MM.1S (cell line): ENCODE measurements around the gene GPX4.

Source experiments
- DNase-seq: peaks from one replicate; pipeline ENCODE4 v3.0.0-alpha.2; 2015
- H2AFZ ChIP-seq: fragments of 300-600 bp; sonication (generic); 2 replicates; pipeline ENCODE4 v1.6.0; 2016; ENCODE audit warnings: antibody characterized with exemption, low read length
- H3F3A ChIP-seq: fragments of 300-600 bp; sonication (generic); 2 replicates; pipeline ENCODE4 v1.6.1; 2016; ENCODE audit warnings: mild to moderate bottlenecking, antibody characterized with exemption, low read length, moderate library complexity, mixed read lengths; ENCODE audit not compliant: insufficient read depth
- H3K27ac ChIP-seq: fragments of 300-600 bp; sonication (generic); 2 replicates; pipeline ENCODE4 v1.5.1; 2016; ENCODE audit warnings: mild to moderate bottlenecking, low read length
- H3K27me3 ChIP-seq: fragments of 300-600 bp; sonication (generic); replicated peaks from 2 replicates; pipeline ENCODE4 v1.6.0; 2016; ENCODE audit warnings: low read length; ENCODE audit not compliant: insufficient read depth
- H3K36me3 ChIP-seq: fragments of 300-600 bp; sonication (generic); replicated peaks from 2 replicates; pipeline ENCODE4 v1.6.1; 2016; ENCODE audit warnings: mild to moderate bottlenecking, low read length, mixed read lengths; ENCODE audit not compliant: insufficient read depth
- H3K4me1 ChIP-seq: fragments of 300-600 bp; sonication (generic); 2 replicates; pipeline ENCODE4 v1.6.1; 2016; ENCODE audit warnings: low read length, mixed read lengths
- H3K4me2 ChIP-seq: fragments of 300-600 bp; sonication (generic); 2 replicates; pipeline ENCODE4 v1.6.0; 2016; ENCODE audit warnings: low read depth, low read length
- H3K4me3 ChIP-seq: fragments of 300-600 bp; sonication (generic); 2 replicates; pipeline ENCODE4 v1.5.1; 2016; ENCODE audit warnings: low read length, mixed read lengths
- H3K79me2 ChIP-seq: fragments of 300-600 bp; sonication (generic); 2 replicates; pipeline ENCODE4 v1.6.1; 2016; ENCODE audit warnings: mixed run types, low read length, mixed read lengths
- H3K9ac ChIP-seq: fragments of 300-600 bp; sonication (generic); 2 replicates; pipeline ENCODE4 v1.6.1; 2016; ENCODE audit warnings: low read length, mixed read lengths
- H3K9me2 ChIP-seq: fragments of 300-600 bp; sonication (generic); replicated peaks from 2 replicates; pipeline ENCODE4 v1.6.1; 2016; ENCODE audit warnings: mild to moderate bottlenecking, low read length, mixed read lengths; ENCODE audit not compliant: insufficient read depth
- H3K9me3 ChIP-seq: fragments of 300-600 bp; sonication (generic); replicated peaks from 2 replicates; pipeline ENCODE4 v1.6.1; 2016; ENCODE audit warnings: mild to moderate bottlenecking, low read length, mixed read lengths; ENCODE audit not compliant: insufficient read depth
- H4K20me1 ChIP-seq: fragments of 300-600 bp; sonication (generic); 2 replicates; pipeline ENCODE4 v1.6.1; 2016; ENCODE audit warnings: mild to moderate bottlenecking, low read length, moderate library complexity, mixed read lengths; ENCODE audit not compliant: insufficient read depth
- EZH2 ChIP-seq: fragments of 300-600 bp; sonication (generic); optimal IDR thresholded peaks from 2 replicates; pipeline ENCODE3; 2017; ENCODE audit warnings: low read depth, mild to moderate bottlenecking, antibody characterized with exemption, low read length, mixed read lengths
- EZH2phosphoT487 ChIP-seq: fragments of 300-600 bp; sonication (generic); IDR thresholded peaks from 2 replicates; pipeline ENCODE4 v1.6.1; 2018; ENCODE audit warnings: antibody characterized with exemption, low read length
- TF ChIP-seq, protein P1 (sequence below): fragments of 300-600 bp; sonication (generic); IDR thresholded peaks from 2 replicates; pipeline ENCODE4 v1.5.1; 2016; ENCODE audit warnings: antibody characterized with exemption, low read length, mixed read lengths

Gene GPX4

DNA sequence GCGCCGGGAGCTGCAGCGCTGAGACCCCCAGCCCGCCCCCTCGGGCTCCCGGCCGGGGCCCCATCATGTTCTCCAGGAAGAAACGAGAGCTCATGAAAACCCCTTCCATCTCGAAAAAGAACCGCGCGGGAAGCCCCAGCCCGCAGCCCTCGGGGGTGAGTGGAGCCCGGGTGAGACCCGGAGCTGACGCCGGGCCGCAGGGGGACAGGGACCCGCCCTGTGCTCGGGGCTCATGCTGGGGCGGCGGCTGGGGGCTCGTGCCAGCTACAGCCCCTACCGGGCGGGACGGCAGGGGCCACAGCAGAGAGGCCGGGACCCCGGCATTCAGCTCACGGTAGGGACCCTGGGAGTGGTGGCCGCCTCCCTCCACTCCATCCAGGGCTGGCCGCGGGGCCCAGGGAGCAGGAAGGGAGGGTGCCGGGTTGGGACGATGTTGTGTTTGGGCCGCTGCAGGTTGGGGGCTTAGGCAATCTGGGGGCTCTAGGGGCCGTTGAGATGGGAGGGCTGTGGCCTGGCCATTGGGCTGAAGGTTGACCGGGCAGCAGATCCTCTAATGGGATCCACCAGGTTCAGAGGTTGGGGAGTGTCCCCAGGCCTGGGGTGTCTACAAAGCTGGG, 36.3 kb upstream of the GPX4 start:
- Histone ChIP-seq H3K27ac (peak overlapping the region; percentile 80), H3K4me1 (peaks cover 22% of the 10 kb centered on the region), H3K4me3 (peak overlapping the region; percentile 98), H4K20me1 (0 out of 2 replicates have a peak, but pooled peaks cover 4% of the 10 kb centered on the region), H3K4me2 (peak overlapping the region; percentile 99), H3K36me3 (0 out of 2 replicates have a peak, but pooled peaks cover 6% of the 10 kb centered on the region), H3K79me2 (peaks cover 56% of the 10 kb centered on the region), H3K9ac (peak overlapping the region; percentile 83), H3K9me3 (no peaks in the 10 kb centered on the region), H2AFZ (peak overlapping the region; percentile 17; the same call in 1 of the 2 replicates), H3K9me2 (no peaks in the 10 kb centered on the region), H3F3A (peaks cover 67% of the 10 kb centered on the region), H3K27me3 (no peaks in the 10 kb centered on the region)
- TF ChIP-seq, protein P1, sequence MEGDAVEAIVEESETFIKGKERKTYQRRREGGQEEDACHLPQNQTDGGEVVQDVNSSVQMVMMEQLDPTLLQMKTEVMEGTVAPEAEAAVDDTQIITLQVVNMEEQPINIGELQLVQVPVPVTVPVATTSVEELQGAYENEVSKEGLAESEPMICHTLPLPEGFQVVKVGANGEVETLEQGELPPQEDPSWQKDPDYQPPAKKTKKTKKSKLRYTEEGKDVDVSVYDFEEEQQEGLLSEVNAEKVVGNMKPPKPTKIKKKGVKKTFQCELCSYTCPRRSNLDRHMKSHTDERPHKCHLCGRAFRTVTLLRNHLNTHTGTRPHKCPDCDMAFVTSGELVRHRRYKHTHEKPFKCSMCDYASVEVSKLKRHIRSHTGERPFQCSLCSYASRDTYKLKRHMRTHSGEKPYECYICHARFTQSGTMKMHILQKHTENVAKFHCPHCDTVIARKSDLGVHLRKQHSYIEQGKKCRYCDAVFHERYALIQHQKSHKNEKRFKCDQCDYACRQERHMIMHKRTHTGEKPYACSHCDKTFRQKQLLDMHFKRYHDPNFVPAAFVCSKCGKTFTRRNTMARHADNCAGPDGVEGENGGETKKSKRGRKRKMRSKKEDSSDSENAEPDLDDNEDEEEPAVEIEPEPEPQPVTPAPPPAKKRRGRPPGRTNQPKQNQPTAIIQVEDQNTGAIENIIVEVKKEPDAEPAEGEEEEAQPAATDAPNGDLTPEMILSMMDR = no peak
- TF ChIP-seq EZH2 (no peak), EZH2phosphoT487 (no peak)
- DNase-seq = no peak

DNA sequence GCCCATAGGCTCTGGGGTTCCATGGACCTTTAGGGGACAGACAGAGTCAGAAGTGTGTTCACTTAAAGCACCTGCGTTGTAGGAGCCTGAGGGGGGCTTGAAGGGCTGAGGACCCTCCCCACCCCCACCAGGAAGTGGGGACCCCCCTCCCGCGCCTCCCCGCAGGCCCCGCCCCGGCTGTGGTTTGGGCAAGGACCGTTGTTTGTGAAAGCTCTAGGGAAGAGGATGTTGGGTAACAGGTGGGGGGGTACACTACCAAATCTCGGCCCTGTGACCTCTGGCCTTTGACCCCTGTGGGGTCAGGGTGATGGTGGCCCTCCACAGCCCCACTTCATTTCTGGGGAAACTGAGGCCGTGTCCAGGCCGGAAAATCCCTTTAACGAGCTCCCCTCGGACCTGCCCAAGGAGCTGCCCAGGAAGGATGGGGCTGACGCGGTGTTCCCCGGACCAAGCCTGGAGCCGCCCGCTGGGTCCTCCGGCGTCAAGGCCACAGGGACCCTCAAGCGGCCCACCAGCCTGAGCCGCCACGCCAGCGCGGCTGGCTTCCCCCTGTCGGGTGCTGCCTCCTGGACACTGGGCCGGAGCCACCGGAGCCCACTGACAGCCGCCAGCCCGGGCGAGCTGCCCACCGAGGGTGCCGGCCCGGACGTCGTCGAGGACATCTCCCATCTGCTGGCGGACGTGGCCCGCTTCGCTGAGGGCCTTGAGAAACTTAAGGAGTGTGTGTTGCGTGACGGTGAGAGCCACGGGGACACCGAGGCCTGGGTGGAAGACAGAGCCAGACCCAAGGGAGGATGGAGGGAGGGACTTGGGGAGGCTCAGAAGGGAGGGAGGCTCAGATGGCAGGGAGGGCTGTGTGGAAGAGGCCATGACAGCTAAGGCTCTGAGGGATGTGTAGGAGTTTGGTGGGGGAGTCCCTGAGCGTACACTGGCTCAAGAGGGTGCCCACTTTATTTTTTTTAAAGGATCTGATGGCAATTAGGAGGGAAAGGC, 35.5 kb upstream of the GPX4 start:
- peak overlapping the region; percentile 98 for H3K4me3 ChIP-seq
- peak overlapping the region; percentile 99 for H3K4me2 ChIP-seq
- peaks cover 65% of the 10 kb centered on the region for H3K79me2 ChIP-seq
- H3K4me1 ChIP-seq = peaks cover 22% of the 10 kb centered on the region
- peak; percentile 64 for DNase-seq
- peak overlapping the region; percentile 80 for H3K27ac ChIP-seq
- peak overlapping the region; percentile 83 for H3K9ac ChIP-seq
- H3F3A ChIP-seq = peaks cover 69% of the 10 kb centered on the region
- TF ChIP-seq, protein P1 = no peak
- TF ChIP-seq EZH2phosphoT487 = no peak
- TF ChIP-seq EZH2 = no peak
- peak overlapping the region; percentile 17; the same call in 1 of the 2 replicates for H2AFZ ChIP-seq
- H4K20me1 ChIP-seq = 0 out of 2 replicates have a peak, but pooled peaks cover 5% of the 10 kb centered on the region
- no peaks in the 10 kb centered on the region for H3K9me3 ChIP-seq
- 0 out of 2 replicates have a peak, but pooled peaks cover 6% of the 10 kb centered on the region for H3K36me3 ChIP-seq
- no peaks in the 10 kb centered on the region for H3K27me3 ChIP-seq
- no peaks in the 10 kb centered on the region for H3K9me2 ChIP-seq

DNA sequence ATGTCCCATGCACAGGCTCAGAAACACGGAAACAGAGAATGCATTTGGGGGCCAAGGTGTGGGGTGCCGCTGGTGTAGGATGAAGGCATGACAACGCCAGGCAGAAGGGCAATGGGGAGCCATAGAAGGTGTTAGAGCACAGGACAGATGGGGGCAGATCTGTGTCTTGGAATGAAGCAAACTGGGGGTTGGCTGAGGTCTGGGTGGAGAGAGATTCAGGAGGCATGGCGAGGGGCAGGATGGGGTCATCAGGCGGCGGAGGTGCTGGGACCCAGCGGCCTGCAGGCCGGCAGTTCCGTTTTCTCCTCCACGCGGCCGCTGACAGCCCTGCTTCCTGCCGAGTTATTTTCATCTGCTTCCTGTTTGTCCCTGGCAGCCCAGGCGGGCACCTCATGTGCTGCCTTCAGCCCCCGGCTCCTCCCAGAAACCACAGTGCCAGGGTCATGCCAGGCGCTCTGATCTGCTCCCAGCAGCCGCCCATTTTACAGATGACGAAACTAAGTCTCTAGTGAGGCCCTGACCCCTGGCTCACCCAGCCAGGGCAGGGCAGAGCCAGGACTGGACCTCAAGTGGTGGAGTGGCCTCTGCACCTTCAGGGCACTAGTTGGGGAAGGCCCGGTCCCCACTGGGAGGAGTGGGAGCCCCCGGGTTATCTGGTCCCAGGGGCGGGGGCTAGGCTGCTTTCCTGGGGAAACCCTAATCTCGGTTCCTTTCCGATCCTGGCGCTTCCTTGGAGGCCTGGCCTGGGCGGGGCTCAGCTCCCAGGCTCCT, 34.6 kb upstream of the GPX4 start:
- peak overlapping the region; percentile 99 for H3K4me2 ChIP-seq
- peak overlapping the region; percentile 98 for H3K4me3 ChIP-seq

More for the DNA sequence above, 34.6 kb upstream of the GPX4 start:
- Histone ChIP-seq H2AFZ (no peak overlapping the region), H3K27me3 (no peaks in the 10 kb centered on the region), H3K4me1 (peaks cover 22% of the 10 kb centered on the region), H3K9ac (peak overlapping the region; percentile 83), H3K36me3 (peaks cover 6% of the 10 kb centered on the region; the same call in 1 of the 2 replicates), H3F3A (peaks cover 62% of the 10 kb centered on the region), H3K9me2 (no peaks in the 10 kb centered on the region), H3K27ac (peak overlapping the region; percentile 80), H3K79me2 (peaks cover 74% of the 10 kb centered on the region), H3K9me3 (no peaks in the 10 kb centered on the region), H4K20me1 (0 out of 2 replicates have a peak, but pooled peaks cover 5% of the 10 kb centered on the region)
- DNase-seq = peak; percentile 94
- no peak for TF ChIP-seq EZH2phosphoT487
- TF ChIP-seq, protein P1 = peak; percentile 15; the same call in 1 of the 2 replicates
